Measurements from ENCODE around the gene KIF16B. TPM values are rescaled to one million over a fixed set of nuclear protein-coding genes. Genes with fewer than 3 reads are reported as not detected.

The KIF16B gene
- total and polyA plus RNA-seq, 2 experiments from 2014 or later, result 6.5 to 11.1 TPM

- TF ChIP-seq EZH2phosphoT487 (IDR thresholded peaks at IDR 0.05; ENCODE audit: unreplicated experiment) (no peak), POLR2AphosphoS5 (IDR thresholded peaks at IDR 0.05; ENCODE audit: low read depth) (no peak)
These were observed 280.9 kb downstream of the KIF16B start (continued) for GRCh38 chr20:16292226-16292880.

- H3K4me3 ChIP-seq, result no peak overlapping the region
- H2AFZ ChIP-seq, result no peak overlapping the region
- no peaks in the 10 kb centered on the region for H3K79me2 ChIP-seq (replicated peaks; ENCODE audit: insufficient read depth)
- H3K9me3 Mint-ChIP-seq, result no peaks in the 10 kb centered on the region; the same call in 2 of the 3 replicates
- no peaks in the 10 kb centered on the region for H3K36me3 ChIP-seq (ENCODE audit: insufficient read depth)
- ATAC-seq (peak; percentile 36; the same call in 1 of the 3 replicates), DNase-seq (ENCODE audit: low spot score) (no peak)
- H3K4me1 Mint-ChIP-seq, result peaks cover 14% of the 10 kb centered on the region
- no peak overlapping the region for H3K4me3 Mint-ChIP-seq
- no peaks in the 10 kb centered on the region for H3K36me3 Mint-ChIP-seq (ENCODE audit: low read depth)
- no peaks in the 10 kb centered on the region for H4K20me1 ChIP-seq (replicated peaks; ENCODE audit: insufficient read depth)
- H3K27me3 Mint-ChIP-seq (ENCODE audit: insufficient read depth, low read depth, poor library complexity), result no peaks in the 10 kb centered on the region
- H3K27me3 ChIP-seq (ENCODE audit: insufficient read depth), result no peaks in the 10 kb centered on the region
- TF ChIP-seq CREB1 (CRISPR knock-in tag; IDR thresholded peaks at IDR 0.05; ENCODE audit: low read depth), result no peak
- TF ChIP-seq, protein P1, sequence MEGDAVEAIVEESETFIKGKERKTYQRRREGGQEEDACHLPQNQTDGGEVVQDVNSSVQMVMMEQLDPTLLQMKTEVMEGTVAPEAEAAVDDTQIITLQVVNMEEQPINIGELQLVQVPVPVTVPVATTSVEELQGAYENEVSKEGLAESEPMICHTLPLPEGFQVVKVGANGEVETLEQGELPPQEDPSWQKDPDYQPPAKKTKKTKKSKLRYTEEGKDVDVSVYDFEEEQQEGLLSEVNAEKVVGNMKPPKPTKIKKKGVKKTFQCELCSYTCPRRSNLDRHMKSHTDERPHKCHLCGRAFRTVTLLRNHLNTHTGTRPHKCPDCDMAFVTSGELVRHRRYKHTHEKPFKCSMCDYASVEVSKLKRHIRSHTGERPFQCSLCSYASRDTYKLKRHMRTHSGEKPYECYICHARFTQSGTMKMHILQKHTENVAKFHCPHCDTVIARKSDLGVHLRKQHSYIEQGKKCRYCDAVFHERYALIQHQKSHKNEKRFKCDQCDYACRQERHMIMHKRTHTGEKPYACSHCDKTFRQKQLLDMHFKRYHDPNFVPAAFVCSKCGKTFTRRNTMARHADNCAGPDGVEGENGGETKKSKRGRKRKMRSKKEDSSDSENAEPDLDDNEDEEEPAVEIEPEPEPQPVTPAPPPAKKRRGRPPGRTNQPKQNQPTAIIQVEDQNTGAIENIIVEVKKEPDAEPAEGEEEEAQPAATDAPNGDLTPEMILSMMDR (conservative IDR thresholded peaks at IDR 0.05; ENCODE audit: low read depth in 2 of 2), result no peak
- TF ChIP-seq REST (IDR thresholded peaks at IDR 0.05; ENCODE audit: unreplicated experiment), result no peak
- no peak for TF ChIP-seq ZNF114 (CRISPR knock-in tag; IDR thresholded peaks at IDR 0.05)
- TF ChIP-seq, protein P2, sequence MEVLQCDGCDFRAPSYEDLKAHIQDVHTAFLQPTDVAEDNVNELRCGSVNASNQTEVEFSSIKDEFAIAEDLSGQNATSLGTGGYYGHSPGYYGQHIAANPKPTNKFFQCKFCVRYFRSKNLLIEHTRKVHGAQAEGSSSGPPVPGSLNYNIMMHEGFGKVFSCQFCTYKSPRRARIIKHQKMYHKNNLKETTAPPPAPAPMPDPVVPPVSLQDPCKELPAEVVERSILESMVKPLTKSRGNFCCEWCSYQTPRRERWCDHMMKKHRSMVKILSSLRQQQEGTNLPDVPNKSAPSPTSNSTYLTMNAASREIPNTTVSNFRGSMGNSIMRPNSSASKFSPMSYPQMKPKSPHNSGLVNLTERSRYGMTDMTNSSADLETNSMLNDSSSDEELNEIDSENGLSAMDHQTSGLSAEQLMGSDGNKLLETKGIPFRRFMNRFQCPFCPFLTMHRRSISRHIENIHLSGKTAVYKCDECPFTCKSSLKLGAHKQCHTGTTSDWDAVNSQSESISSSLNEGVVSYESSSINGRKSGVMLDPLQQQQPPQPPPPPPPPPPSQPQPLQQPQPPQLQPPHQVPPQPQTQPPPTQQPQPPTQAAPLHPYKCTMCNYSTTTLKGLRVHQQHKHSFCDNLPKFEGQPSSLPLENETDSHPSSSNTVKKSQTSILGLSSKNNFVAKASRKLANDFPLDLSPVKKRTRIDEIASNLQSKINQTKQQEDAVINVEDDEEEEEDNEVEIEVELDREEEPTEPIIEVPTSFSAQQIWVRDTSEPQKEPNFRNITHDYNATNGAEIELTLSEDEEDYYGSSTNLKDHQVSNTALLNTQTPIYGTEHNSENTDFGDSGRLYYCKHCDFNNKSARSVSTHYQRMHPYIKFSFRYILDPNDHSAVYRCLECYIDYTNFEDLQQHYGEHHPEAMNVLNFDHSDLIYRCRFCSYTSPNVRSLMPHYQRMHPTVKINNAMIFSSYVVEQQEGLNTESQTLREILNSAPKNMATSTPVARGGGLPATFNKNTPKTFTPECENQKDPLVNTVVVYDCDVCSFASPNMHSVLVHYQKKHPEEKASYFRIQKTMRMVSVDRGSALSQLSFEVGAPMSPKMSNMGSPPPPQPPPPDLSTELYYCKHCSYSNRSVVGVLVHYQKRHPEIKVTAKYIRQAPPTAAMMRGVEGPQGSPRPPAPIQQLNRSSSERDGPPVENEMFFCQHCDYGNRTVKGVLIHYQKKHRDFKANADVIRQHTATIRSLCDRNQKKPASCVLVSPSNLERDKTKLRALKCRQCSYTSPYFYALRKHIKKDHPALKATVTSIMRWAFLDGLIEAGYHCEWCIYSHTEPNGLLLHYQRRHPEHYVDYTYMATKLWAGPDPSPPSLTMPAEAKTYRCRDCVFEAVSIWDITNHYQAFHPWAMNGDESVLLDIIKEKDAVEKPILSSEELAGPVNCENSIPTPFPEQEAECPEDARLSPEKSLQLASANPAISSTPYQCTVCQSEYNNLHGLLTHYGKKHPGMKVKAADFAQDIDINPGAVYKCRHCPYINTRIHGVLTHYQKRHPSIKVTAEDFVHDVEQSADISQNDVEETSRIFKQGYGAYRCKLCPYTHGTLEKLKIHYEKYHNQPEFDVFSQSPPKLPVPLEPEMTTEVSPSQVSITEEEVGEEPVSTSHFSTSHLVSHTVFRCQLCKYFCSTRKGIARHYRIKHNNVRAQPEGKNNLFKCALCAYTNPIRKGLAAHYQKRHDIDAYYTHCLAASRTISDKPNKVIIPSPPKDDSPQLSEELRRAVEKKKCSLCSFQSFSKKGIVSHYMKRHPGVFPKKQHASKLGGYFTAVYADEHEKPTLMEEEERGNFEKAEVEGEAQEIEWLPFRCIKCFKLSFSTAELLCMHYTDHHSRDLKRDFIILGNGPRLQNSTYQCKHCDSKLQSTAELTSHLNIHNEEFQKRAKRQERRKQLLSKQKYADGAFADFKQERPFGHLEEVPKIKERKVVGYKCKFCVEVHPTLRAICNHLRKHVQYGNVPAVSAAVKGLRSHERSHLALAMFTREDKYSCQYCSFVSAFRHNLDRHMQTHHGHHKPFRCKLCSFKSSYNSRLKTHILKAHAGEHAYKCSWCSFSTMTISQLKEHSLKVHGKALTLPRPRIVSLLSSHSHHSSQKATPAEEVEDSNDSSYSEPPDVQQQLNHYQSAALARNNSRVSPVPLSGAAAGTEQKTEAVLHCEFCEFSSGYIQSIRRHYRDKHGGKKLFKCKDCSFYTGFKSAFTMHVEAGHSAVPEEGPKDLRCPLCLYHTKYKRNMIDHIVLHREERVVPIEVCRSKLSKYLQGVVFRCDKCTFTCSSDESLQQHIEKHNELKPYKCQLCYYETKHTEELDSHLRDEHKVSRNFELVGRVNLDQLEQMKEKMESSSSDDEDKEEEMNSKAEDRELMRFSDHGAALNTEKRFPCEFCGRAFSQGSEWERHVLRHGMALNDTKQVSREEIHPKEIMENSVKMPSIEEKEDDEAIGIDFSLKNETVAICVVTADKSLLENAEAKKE (CRISPR knock-in tag; IDR thresholded peaks at IDR 0.05), result no peak
- TF ChIP-seq NANOG (IDR thresholded peaks at IDR 0.05; ENCODE audit: borderline replicate concordance), result no peak
- no peak for TF ChIP-seq STAT1 (IDR thresholded peaks at IDR 0.05; ENCODE audit: unreplicated experiment)
- no peak for TF ChIP-seq POLR2AphosphoS5 (IDR thresholded peaks at IDR 0.05; ENCODE audit: low read depth)
- TF ChIP-seq, protein P3, sequence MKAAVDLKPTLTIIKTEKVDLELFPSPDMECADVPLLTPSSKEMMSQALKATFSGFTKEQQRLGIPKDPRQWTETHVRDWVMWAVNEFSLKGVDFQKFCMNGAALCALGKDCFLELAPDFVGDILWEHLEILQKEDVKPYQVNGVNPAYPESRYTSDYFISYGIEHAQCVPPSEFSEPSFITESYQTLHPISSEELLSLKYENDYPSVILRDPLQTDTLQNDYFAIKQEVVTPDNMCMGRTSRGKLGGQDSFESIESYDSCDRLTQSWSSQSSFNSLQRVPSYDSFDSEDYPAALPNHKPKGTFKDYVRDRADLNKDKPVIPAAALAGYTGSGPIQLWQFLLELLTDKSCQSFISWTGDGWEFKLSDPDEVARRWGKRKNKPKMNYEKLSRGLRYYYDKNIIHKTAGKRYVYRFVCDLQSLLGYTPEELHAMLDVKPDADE (IDR thresholded peaks at IDR 0.05), result no peak
- no peak for TF ChIP-seq ZNF331 (CRISPR knock-in tag; IDR thresholded peaks at IDR 0.05; ENCODE audit: low read depth)
- no peaks in the 10 kb centered on the region for H3F3A ChIP-seq (replicated peaks; ENCODE audit: low read depth)
- peaks cover 14% of the 10 kb centered on the region for H3K4me1 ChIP-seq (ENCODE audit: insufficient read depth)
- no peaks in the 10 kb centered on the region for H3K9me2 ChIP-seq (ENCODE audit: insufficient read depth)
- H3K4me2 ChIP-seq, result no peak overlapping the region
- no peak overlapping the region for H3K27ac ChIP-seq (ENCODE audit: low read depth)
- peak overlapping the region; percentile 64; the same call in 1 of the 2 replicates for H3K27ac Mint-ChIP-seq
These were observed 282.9 kb downstream of the KIF16B start for GRCh38 chr20:16290358-16290757.

Data from GM23338 (cell line).